Progenitor cell of endocrine pancreas (in vitro differentiated cells): ENCODE data around the gene MOCS2. TPM values are rescaled to one million over a fixed set of nuclear protein-coding genes. Genes with fewer than 3 reads are reported as not detected.

Experiments
- DNase-seq: peaks from one replicate; pipeline ENCODE4 v3.0.0; 2021; ENCODE audit warnings: low spot score; ENCODE audit not compliant: unreplicated experiment
- H3K27ac Mint-ChIP-seq: 2 replicates; pipeline ENCODE4 v1.8.0; 2021; ENCODE audit warnings: mild to moderate bottlenecking, moderate library complexity, mixed read lengths
- H3K27me3 Mint-ChIP-seq: 2 replicates; pipeline ENCODE4 v1.8.0; 2021; ENCODE audit warnings: mixed read lengths
- H3K36me3 Mint-ChIP-seq: 2 replicates; pipeline ENCODE4 v1.8.0; 2022; ENCODE audit warnings: mixed read lengths; ENCODE audit not compliant: insufficient read depth
- H3K4me1 Mint-ChIP-seq: 2 replicates; pipeline ENCODE4 v1.8.0; 2021; ENCODE audit warnings: low read depth, mixed read lengths
- H3K4me3 Mint-ChIP-seq: 2 replicates; pipeline ENCODE4 v1.8.0; 2021; ENCODE audit warnings: low read depth, mild to moderate bottlenecking, moderate library complexity, mixed read lengths
- H3K9me3 Mint-ChIP-seq: 2 replicates; pipeline ENCODE4 v1.8.0; 2021; ENCODE audit warnings: low read depth, mixed read lengths
- CTCF ChIP-seq: fragments of 200-600 bp; sonication (generic); IDR thresholded peaks from one replicate; pipeline ENCODE4 v1.5.0; 2021; ENCODE audit warnings: antibody characterized with exemption, mild to moderate bottlenecking; ENCODE audit not compliant: unreplicated experiment
- total RNA-seq: library from RNA; stranded (reverse); gene quantifications from 2 replicates; pipeline ENCODE4 v1.2.1, GENCODE V29; 2021

Gene MOCS2
- total RNA-seq, 1 donor from 2014 or later = 26.2 TPM

GRCh38 chr5:53063791-53064190, 45.8 kb downstream of the MOCS2 start:
- no peak overlapping the region for H3K4me3 Mint-ChIP-seq
- no peaks in the 10 kb centered on the region for H3K9me3 Mint-ChIP-seq
- TF ChIP-seq CTCF = no peak
- H3K27me3 Mint-ChIP-seq = no peaks in the 10 kb centered on the region
- no peaks in the 10 kb centered on the region for H3K36me3 Mint-ChIP-seq
- H3K4me1 Mint-ChIP-seq = no peaks in the 10 kb centered on the region
- H3K27ac Mint-ChIP-seq = no peak overlapping the region
- no peak for DNase-seq

GRCh38 chr5:53063176-53063575, 46.4 kb downstream of the MOCS2 start:
- Mint-ChIP-seq H3K27me3 (no peaks in the 10 kb centered on the region), H3K4me3 (no peak overlapping the region), H3K9me3 (no peaks in the 10 kb centered on the region), H3K27ac (no peak overlapping the region), H3K36me3 (peaks cover 1% of the 10 kb centered on the region), H3K4me1 (no peaks in the 10 kb centered on the region)
- DNase-seq = no peak
- TF ChIP-seq CTCF = no peak

GRCh38 chr5:53059281-53059680, 50.3 kb downstream of the MOCS2 start:
- Mint-ChIP-seq H3K4me3 (no peak overlapping the region), H3K36me3 (peaks cover 1% of the 10 kb centered on the region)
- no peak for DNase-seq

GRCh38 chr5:53055365-53055764, 54.2 kb downstream of the MOCS2 start:
- peaks cover 1% of the 10 kb centered on the region for H3K36me3 Mint-ChIP-seq
- H3K27ac Mint-ChIP-seq = no peak overlapping the region

More at GRCh38 chr5:53059281-53059680, 50.3 kb downstream of the MOCS2 start:
- no peak for TF ChIP-seq CTCF
- Mint-ChIP-seq H3K27me3 (no peaks in the 10 kb centered on the region), H3K27ac (no peak overlapping the region), H3K9me3 (no peaks in the 10 kb centered on the region), H3K4me1 (peaks cover 1% of the 10 kb centered on the region)

GRCh38 chr5:53053364-53053763, 56.2 kb downstream of the MOCS2 start:
- no peaks in the 10 kb centered on the region for H3K27me3 Mint-ChIP-seq

More at GRCh38 chr5:53055365-53055764, 54.2 kb downstream of the MOCS2 start:
- no peak for DNase-seq
- TF ChIP-seq CTCF = no peak
- H3K4me1 Mint-ChIP-seq = peaks cover 1% of the 10 kb centered on the region
- H3K9me3 Mint-ChIP-seq = no peaks in the 10 kb centered on the region
- no peaks in the 10 kb centered on the region for H3K27me3 Mint-ChIP-seq
- H3K4me3 Mint-ChIP-seq = no peak overlapping the region

More at GRCh38 chr5:53053364-53053763, 56.2 kb downstream of the MOCS2 start:
- H3K4me3 Mint-ChIP-seq = no peak overlapping the region
- H3K27ac Mint-ChIP-seq = no peak overlapping the region
- DNase-seq = no peak
- peaks cover 1% of the 10 kb centered on the region for H3K4me1 Mint-ChIP-seq
- TF ChIP-seq CTCF = no peak
- H3K9me3 Mint-ChIP-seq = no peaks in the 10 kb centered on the region
- H3K36me3 Mint-ChIP-seq = no peaks in the 10 kb centered on the region
